ENCODE measurements around the gene PRDM5.
A peak's percentile ranks its signal among the peaks of the same experiment; 100 is the strongest.

Gene PRDM5

DNA sequence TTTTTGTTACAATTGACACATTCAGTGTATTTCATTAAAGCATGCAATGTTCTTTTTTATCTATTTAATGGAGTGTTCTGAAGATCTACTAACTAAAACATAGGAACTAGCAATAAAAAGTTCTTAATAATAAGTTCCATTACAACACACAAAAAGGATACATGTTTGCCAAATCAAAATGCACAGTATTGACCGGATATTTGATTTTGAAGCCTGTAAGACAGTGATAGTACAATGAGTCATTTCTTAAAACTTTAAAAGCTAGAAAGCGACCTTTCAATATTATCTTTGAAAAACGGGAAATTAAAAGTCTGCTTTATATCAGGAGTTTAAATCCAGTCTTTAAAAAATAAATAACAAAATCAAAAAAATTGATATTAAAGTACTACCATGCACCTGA, 2.4 kb upstream of the PRDM5 start:
- no peak for DNase-seq (ENCODE audit: low read depth)
- TF ChIP-seq, protein P1, sequence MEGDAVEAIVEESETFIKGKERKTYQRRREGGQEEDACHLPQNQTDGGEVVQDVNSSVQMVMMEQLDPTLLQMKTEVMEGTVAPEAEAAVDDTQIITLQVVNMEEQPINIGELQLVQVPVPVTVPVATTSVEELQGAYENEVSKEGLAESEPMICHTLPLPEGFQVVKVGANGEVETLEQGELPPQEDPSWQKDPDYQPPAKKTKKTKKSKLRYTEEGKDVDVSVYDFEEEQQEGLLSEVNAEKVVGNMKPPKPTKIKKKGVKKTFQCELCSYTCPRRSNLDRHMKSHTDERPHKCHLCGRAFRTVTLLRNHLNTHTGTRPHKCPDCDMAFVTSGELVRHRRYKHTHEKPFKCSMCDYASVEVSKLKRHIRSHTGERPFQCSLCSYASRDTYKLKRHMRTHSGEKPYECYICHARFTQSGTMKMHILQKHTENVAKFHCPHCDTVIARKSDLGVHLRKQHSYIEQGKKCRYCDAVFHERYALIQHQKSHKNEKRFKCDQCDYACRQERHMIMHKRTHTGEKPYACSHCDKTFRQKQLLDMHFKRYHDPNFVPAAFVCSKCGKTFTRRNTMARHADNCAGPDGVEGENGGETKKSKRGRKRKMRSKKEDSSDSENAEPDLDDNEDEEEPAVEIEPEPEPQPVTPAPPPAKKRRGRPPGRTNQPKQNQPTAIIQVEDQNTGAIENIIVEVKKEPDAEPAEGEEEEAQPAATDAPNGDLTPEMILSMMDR (IDR thresholded peaks at IDR 0.05; ENCODE audit: low read length, missing control alignments) = no peak
- no peak overlapping the region for H3K4me3 ChIP-seq (replicated peaks; ENCODE audit: low read depth, low read length)

DNA sequence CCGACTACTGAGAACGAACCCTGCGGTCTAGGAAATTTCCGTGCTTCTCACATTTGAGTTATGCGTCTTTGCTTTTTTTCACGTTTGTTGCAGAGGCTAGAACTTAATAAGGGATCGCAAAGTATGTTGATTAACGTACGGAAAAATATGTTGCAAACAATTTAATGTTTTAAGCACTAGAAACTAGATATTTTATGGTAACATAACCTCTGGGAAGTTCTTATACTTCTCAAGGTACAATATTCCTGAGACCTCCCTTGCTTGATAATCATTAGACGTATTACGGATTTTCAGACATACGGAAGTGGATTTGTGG, 639 bp upstream of the PRDM5 start:
- peak overlapping the region; percentile 66 for H3K4me3 ChIP-seq (replicated peaks; ENCODE audit: low read depth, low read length)
- DNase-seq (ENCODE audit: low read depth) = no peak
- TF ChIP-seq, protein P1 (IDR thresholded peaks at IDR 0.05; ENCODE audit: low read length, missing control alignments) = no peak

- peak; percentile 72 for DNase-seq (ENCODE audit: low read depth)
- TF ChIP-seq, protein P1 (IDR thresholded peaks at IDR 0.05; ENCODE audit: low read length, missing control alignments) = no peak
- peak overlapping the region; percentile 66 for H3K4me3 ChIP-seq (replicated peaks; ENCODE audit: low read depth, low read length)
These were observed 808 bp downstream of the PRDM5 start for GRCh38 chr4:120921456-120922380.

GRCh38 chr4:120920666-120921065, 1.9 kb downstream of the PRDM5 start:
- TF ChIP-seq, protein P1 (IDR thresholded peaks at IDR 0.05; ENCODE audit: low read length, missing control alignments) = no peak
- no peak overlapping the region for H3K4me3 ChIP-seq (replicated peaks; ENCODE audit: low read depth, low read length)
- DNase-seq (ENCODE audit: low read depth) = no peak

DNA sequence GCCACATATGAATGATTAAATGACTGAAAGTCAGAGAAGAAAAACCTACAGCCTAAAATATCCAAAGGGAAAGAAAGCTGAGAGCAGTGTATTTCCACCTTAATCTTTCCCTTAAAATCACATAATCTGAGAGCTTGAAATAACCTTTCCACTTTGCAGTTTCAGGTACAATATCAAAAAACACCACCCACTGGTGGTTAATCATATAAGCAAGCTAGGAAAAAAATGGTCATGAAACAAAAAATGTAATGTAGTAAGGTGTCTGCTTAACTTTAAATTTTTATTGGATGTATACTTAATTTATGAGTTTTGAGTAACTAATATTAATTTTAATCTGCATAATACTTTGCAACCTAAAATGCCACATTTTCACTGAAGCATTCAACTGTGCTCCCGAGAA, 3.2 kb downstream of the PRDM5 start:
- TF ChIP-seq, protein P1 (IDR thresholded peaks at IDR 0.05; ENCODE audit: low read length, missing control alignments) = peak; percentile 19

GRCh38 chr4:120918788-120919187, 3.7 kb downstream of the PRDM5 start:
- DNase-seq (ENCODE audit: low read depth) = peak; percentile 8
- TF ChIP-seq, protein P1 (IDR thresholded peaks at IDR 0.05; ENCODE audit: low read length, missing control alignments) = no peak
- no peak overlapping the region for H3K4me3 ChIP-seq (replicated peaks; ENCODE audit: low read depth, low read length)

More for the DNA sequence above, 3.2 kb downstream of the PRDM5 start:
- H3K4me3 ChIP-seq (replicated peaks; ENCODE audit: low read depth, low read length) = no peak overlapping the region
- DNase-seq (ENCODE audit: low read depth) = no peak

DNA sequence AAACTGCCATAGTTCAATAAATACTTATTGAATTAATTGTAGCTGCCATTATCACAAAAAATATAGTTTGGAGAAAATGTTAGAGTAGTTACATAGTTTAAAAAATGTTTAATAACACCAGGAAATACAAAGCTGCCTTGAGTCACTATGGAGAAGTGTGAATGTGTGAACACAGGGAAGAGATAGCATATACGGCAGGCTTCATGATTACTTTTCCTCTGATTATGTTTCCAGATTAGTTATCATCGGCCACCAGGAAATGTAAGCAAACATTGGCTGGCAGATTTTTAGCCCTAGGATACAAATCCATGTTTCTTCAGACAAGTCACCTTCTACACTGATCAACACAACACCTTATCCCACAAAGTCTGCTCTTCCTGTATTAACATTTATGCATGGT, 4.4 kb downstream of the PRDM5 start:
- H3K4me3 ChIP-seq (replicated peaks; ENCODE audit: low read depth, low read length) = no peak overlapping the region
- DNase-seq (ENCODE audit: low read depth) = no peak
- TF ChIP-seq, protein P1 (IDR thresholded peaks at IDR 0.05; ENCODE audit: low read length, missing control alignments) = no peak
